LHCN-M2 (cell line): ENCODE measurements around the gene MAMDC2. TPM values are rescaled to one million over a fixed set of nuclear protein-coding genes. Genes with fewer than 3 reads are reported as not detected.
"Not testable (repeated sequence)": the region's sequence is repeated elsewhere in the genome, so short reads cannot be mapped to it uniquely, and the experiment has no call there.

ENCODE experiments used
- DNase-seq: peaks from one replicate; pipeline ENCODE4 v3.0.0-alpha.2; 2012; ENCODE audit warnings: low read depth
- total RNA-seq: library from RNA; depleted of rRNA; stranded (reverse); fragments of >200 nt; gene quantifications from 2 replicates; pipeline ENCODE4 v1.2.3, GENCODE V29; 2014

Gene MAMDC2
- total RNA-seq, 1 experiment from 2014 or later, result 53.2 TPM

GRCh38 chr9:70035691-70036090 is 8.0 kb upstream of the MAMDC2 start:
- DNase-seq, result no peak

- peak; percentile 36 for DNase-seq
Measured at GRCh38 chr9:70036641-70037040, 7.0 kb upstream of the MAMDC2 start.

- DNase-seq, result not testable (repeated sequence)
Measured at GRCh38 chr9:70038171-70038621, 5.5 kb upstream of the MAMDC2 start.

GRCh38 chr9:70040376-70040903 is 3.2 kb upstream of the MAMDC2 start:
- DNase-seq, result no peak

- DNase-seq, result no peak
Measured at GRCh38 chr9:70042461-70043215, 1.0 kb upstream of the MAMDC2 start.

GRCh38 chr9:70043285-70043684 is 363 bp upstream of the MAMDC2 start:
- DNase-seq, result no peak

GRCh38 chr9:70044490-70045307 is 1.1 kb downstream of the MAMDC2 start:
- peak; percentile 79 for DNase-seq

- DNase-seq, result no peak
Measured at GRCh38 chr9:70045452-70045851, 1.8 kb downstream of the MAMDC2 start.

GRCh38 chr9:70046274-70047070 is 2.8 kb downstream of the MAMDC2 start:
- DNase-seq, result no peak

GRCh38 chr9:70049236-70049635 is 5.6 kb downstream of the MAMDC2 start:
- peak; percentile 87 for DNase-seq

GRCh38 chr9:70049672-70050271 is 6.1 kb downstream of the MAMDC2 start:
- no peak for DNase-seq

- DNase-seq, result no peak
Measured at GRCh38 chr9:70052768-70053167, 9.1 kb downstream of the MAMDC2 start.

GRCh38 chr9:70053864-70054263 is 10.2 kb downstream of the MAMDC2 start:
- DNase-seq, result peak; percentile 96

- peak; percentile 69 for DNase-seq
Measured at GRCh38 chr9:70054521-70054920, 10.9 kb downstream of the MAMDC2 start.

GRCh38 chr9:70055406-70056210 is 12.0 kb downstream of the MAMDC2 start:
- DNase-seq, result no peak

- DNase-seq, result no peak
Measured at GRCh38 chr9:70056211-70056944, 12.7 kb downstream of the MAMDC2 start.

- DNase-seq, result no peak
Measured at GRCh38 chr9:70058569-70059116, 15.0 kb downstream of the MAMDC2 start.

- DNase-seq, result no peak
Measured at GRCh38 chr9:70060148-70060882, 16.7 kb downstream of the MAMDC2 start.
